H1 (cell line): Measurements from ENCODE around the gene ENKUR. TPM values are rescaled to one million over a fixed set of nuclear protein-coding genes. Genes with fewer than 3 reads are reported as not detected.

Experiments used
- CTCF ChIA-PET: fragments of 300-600 bp; sonication (Branson Sonifier 250); formaldehyde crosslinking; loops from one replicate; lab custom pipeline; 2021; ENCODE audit not compliant: partially characterized antibody; lab: Charles Lee
- POLR2A ChIA-PET: fragments of 300-600 bp; sonication (Branson Sonifier 250); formaldehyde crosslinking; loops from one replicate; lab custom pipeline; 2021; ENCODE audit warnings: inconsistent platforms; ENCODE audit not compliant: partially characterized antibody; lab: Charles Lee
- DNase-seq, 2 experiments: peaks; one replicate each; pipeline versions ENCODE4 v3.0.0 to v3.0.0-alpha.2; 2010 to 2022; ENCODE audit warnings: low spot score in 2 of 2, low read depth in 1 of 2, mixed read lengths in 1 of 2
- FAIRE-seq: peaks from 2 replicates; lab custom pipeline; 2011; peaks lifted over from hg19 to GRCh38; lab: Jason Lieb, UNC
- H2AFZ ChIP-seq: 2 replicates; pipeline ENCODE4 v1.8.1; 2012; ENCODE audit warnings: low read length, inconsistent platforms
- H2AK5ac ChIP-seq: 2 replicates; pipeline ENCODE4 v1.6.1; 2013; ENCODE audit warnings: low read depth, low read length
- H2BK120ac ChIP-seq: replicated peaks from 2 replicates; pipeline ENCODE3; 2013; ENCODE audit warnings: low read depth, low read length, inconsistent platforms
- H2BK12ac ChIP-seq: 2 replicates; pipeline ENCODE4 v1.6.1; 2013; ENCODE audit warnings: low read depth, low read length
- H2BK15ac ChIP-seq: 2 replicates; pipeline ENCODE4 v1.6.1; 2013; ENCODE audit warnings: low read length
- H2BK20ac ChIP-seq: 2 replicates; pipeline ENCODE4 v1.6.1; 2013; ENCODE audit warnings: low read length
- H2BK5ac ChIP-seq: 2 replicates; pipeline ENCODE4 v1.6.1; 2013; ENCODE audit warnings: low read depth, low read length
- H3K14ac ChIP-seq: 2 replicates; pipeline ENCODE4 v1.6.1; 2013; ENCODE audit warnings: inconsistent platforms; ENCODE audit not compliant: insufficient read length
- H3K18ac ChIP-seq: 2 replicates; pipeline ENCODE4 v1.6.1; 2013; ENCODE audit warnings: low read length; ENCODE audit errors: extremely low read depth
- H3K23ac ChIP-seq: 2 replicates; pipeline ENCODE4 v1.6.1; 2013; ENCODE audit warnings: inconsistent platforms; ENCODE audit not compliant: insufficient read length
- H3K23me2 ChIP-seq: 2 replicates; pipeline ENCODE4 v1.6.1; 2013; ENCODE audit warnings: low read depth, low read length
- H3K27ac ChIP-seq: 2 replicates; pipeline ENCODE4 v1.6.1; 2011; ENCODE audit warnings: low read depth, low read length, inconsistent platforms
- H3K27me3 ChIP-seq, 4 experiments: replicated peaks in 1 of 4; 1 replicate in 1 of 4; 2 replicates in 3 of 4; pipeline versions ENCODE4 v1.6.1 to v1.8.1; 2011 to 2013; ENCODE audit warnings: low read length in 3 of 4, mild to moderate bottlenecking in 3 of 4, inconsistent platforms in 2 of 4, mixed read lengths in 2 of 4, moderate library complexity in 1 of 4; ENCODE audit not compliant: control insufficient read depth in 3 of 4, insufficient read depth in 3 of 4; ENCODE audit errors: extremely low read depth in 1 of 4
- H3K36me3 ChIP-seq, 4 experiments: 2 replicates each; pipeline versions ENCODE4 v1.6.1 to v1.8.1; 2011 to 2013; ENCODE audit warnings: mild to moderate bottlenecking in 4 of 4, low read length in 3 of 4, moderate library complexity in 2 of 4, control low read depth in 1 of 4, inconsistent platforms in 1 of 4; ENCODE audit not compliant: insufficient read depth in 4 of 4, control insufficient read depth in 2 of 4
- H3K4ac ChIP-seq: replicated peaks from 2 replicates; pipeline ENCODE3; 2013; ENCODE audit warnings: low read length, low read depth, mixed read lengths, inconsistent platforms; ENCODE audit not compliant: insufficient read length
- H3K4me1 ChIP-seq, 4 experiments: replicated peaks in 1 of 4; 1 replicate in 1 of 4; 2 replicates in 3 of 4; pipeline versions ENCODE4 v1.6.1 to v1.8.1; 2011 to 2013; ENCODE audit warnings: low read length in 3 of 4, inconsistent platforms in 2 of 4, mixed read lengths in 1 of 4; ENCODE audit not compliant: insufficient read depth in 4 of 4, control insufficient read depth in 3 of 4
- H3K4me2 ChIP-seq, 2 experiments: 2 replicates each; pipeline versions ENCODE4 v1.6.1 to v1.8.1; 2011 to 2013; ENCODE audit warnings: low read depth in 2 of 2, low read length in 2 of 2, control low read depth in 1 of 2, inconsistent platforms in 1 of 2, mild to moderate bottlenecking in 1 of 2; ENCODE audit not compliant: insufficient read depth in 1 of 2
- H3K4me3 ChIP-seq, 4 experiments: fragments of 200-600, 300-600 bp in 1 of 4; sonication (generic), shearing (Covaris generic), sonication (Bioruptor Twin) in 1 of 4; 2 replicates each; pipeline versions ENCODE4 v1.5.1 to v1.8.1; 2011 to 2016; ENCODE audit warnings: low read length in 4 of 4, low read depth in 3 of 4, control low read depth in 2 of 4, inconsistent platforms in 2 of 4, mild to moderate bottlenecking in 2 of 4, mixed read lengths in 1 of 4, moderate library complexity in 1 of 4; ENCODE audit not compliant: insufficient read depth in 2 of 4; ENCODE audit errors: extremely low read depth in 1 of 4
- H3K56ac ChIP-seq: replicated peaks from 2 replicates; pipeline ENCODE3; 2013; ENCODE audit warnings: low read depth, mild to moderate bottlenecking, mixed read lengths, low read length, inconsistent platforms; ENCODE audit not compliant: insufficient read length
- H3K79me1 ChIP-seq: 2 replicates; pipeline ENCODE4 v1.6.1; 2013; ENCODE audit warnings: low read depth, low read length, control low read depth
- H3K79me2 ChIP-seq, 2 experiments: 2 replicates each; pipeline versions ENCODE4 v1.6.1 to v1.8.1; 2012 to 2013; ENCODE audit warnings: low read length in 2 of 2, mild to moderate bottlenecking in 2 of 2, inconsistent platforms in 1 of 2; ENCODE audit not compliant: insufficient read depth in 2 of 2, control insufficient read depth in 1 of 2
- H3K9ac ChIP-seq, 4 experiments: replicated peaks in 1 of 4; 1 replicate in 1 of 4; 2 replicates in 3 of 4; pipeline versions ENCODE4 v1.6.1 to v1.8.1; 2011 to 2013; ENCODE audit warnings: low read depth in 3 of 4, low read length in 3 of 4, control low read depth in 2 of 4, mild to moderate bottlenecking in 2 of 4, moderate library complexity in 2 of 4, inconsistent platforms in 1 of 4; ENCODE audit errors: extremely low read depth in 1 of 4
- H3K9me3 ChIP-seq, 2 experiments: 2 replicates each; pipeline versions ENCODE4 v1.6.1 to v1.8.1; 2012 to 2013; ENCODE audit warnings: mild to moderate bottlenecking in 2 of 2, moderate library complexity in 2 of 2, control low read depth in 1 of 2, inconsistent platforms in 1 of 2, low read depth in 1 of 2, low read length in 1 of 2, mixed read lengths in 1 of 2; ENCODE audit not compliant: insufficient read depth in 2 of 2
- H4K20me1 ChIP-seq, 2 experiments: replicated peaks in 1 of 2; 2 replicates each; pipeline versions ENCODE3 to v1.8.1; 2011 to 2013; ENCODE audit warnings: inconsistent platforms in 2 of 2, low read length in 2 of 2, mild to moderate bottlenecking in 1 of 2; ENCODE audit not compliant: insufficient read depth in 2 of 2, control insufficient read depth in 1 of 2
- H4K5ac ChIP-seq: 2 replicates; pipeline ENCODE4 v1.6.1; 2013; ENCODE audit warnings: low read length, low read depth, mixed read lengths, inconsistent platforms; ENCODE audit not compliant: insufficient read length
- H4K8ac ChIP-seq: 2 replicates; pipeline ENCODE4 v1.8.0; 2013; ENCODE audit warnings: mild to moderate bottlenecking, moderate library complexity, low read length, inconsistent platforms; ENCODE audit not compliant: insufficient read depth; ENCODE audit errors: extremely low read depth
- H4K91ac ChIP-seq: replicated peaks from 2 replicates; pipeline ENCODE3; 2013; ENCODE audit warnings: low read length, mixed read lengths, inconsistent platforms; ENCODE audit not compliant: insufficient read length
- SP1 ChIP-seq: IDR thresholded peaks from 2 replicates; pipeline ENCODE4 v1.6.1; 2011; ENCODE audit warnings: low read depth, low read length
- TBP ChIP-seq: IDR thresholded peaks from 2 replicates; pipeline ENCODE4 v1.6.1; 2011; ENCODE audit warnings: low read depth, low read length, improper control_type of control experiment
- WGBS, 2 experiments: shearing (Covaris generic) in 1 of 2; methylation state at CpG; one replicate each; pipeline versions ENCODE4 v1.1.6 to v1.1.7; 2013 to 2015; ENCODE audit warnings: low lambda C conversion rate in 2 of 2, mixed read lengths in 2 of 2, inconsistent platforms in 1 of 2, low coverage in 1 of 2, missing lambda C conversion rate in 1 of 2; ENCODE audit not compliant: insufficient replicate concordance in 2 of 2, insufficient coverage in 1 of 2, insufficient read length in 1 of 2; ENCODE audit errors: extremely low coverage in 1 of 2, missing lambda C conversion rate in 1 of 2; 5-methylcytosine and 5-hydroxymethylcytosine counted together
- polyA plus RNA-seq, 7 experiments: library from polyadenylated mRNA; depleted of rRNA in 3 of 7; stranded (reverse) in 5 of 7; unstranded in 2 of 7; fragments of >200 nt in 5 of 7; fragments of 200-250 nt in 2 of 7; gene quantifications; 1 replicate in 5 of 7; 2 replicates in 1 of 7; 4 replicates in 1 of 7; pipeline versions ENCODE4 v1.2.1 to v1.2.3, GENCODE V29; 2011 to 2013; ENCODE audit warnings: missing spikeins in 2 of 7, mixed read lengths in 2 of 7
- total RNA-seq: library from RNA; stranded (reverse); fragmentation: NEBNext Ultra II Directional; extraction: Animal tissue kit (Norgen Biotek cat#: 25700); gene quantifications from 2 replicates; pipeline ENCODE4 v1.2.1, GENCODE V29; 2021

The ENKUR gene
- total and polyA plus RNA-seq, 2 of the 8 experiments (the other 6 are each of a cell fraction or from before 2014, with no cell fraction given), result not detected

DNA sequence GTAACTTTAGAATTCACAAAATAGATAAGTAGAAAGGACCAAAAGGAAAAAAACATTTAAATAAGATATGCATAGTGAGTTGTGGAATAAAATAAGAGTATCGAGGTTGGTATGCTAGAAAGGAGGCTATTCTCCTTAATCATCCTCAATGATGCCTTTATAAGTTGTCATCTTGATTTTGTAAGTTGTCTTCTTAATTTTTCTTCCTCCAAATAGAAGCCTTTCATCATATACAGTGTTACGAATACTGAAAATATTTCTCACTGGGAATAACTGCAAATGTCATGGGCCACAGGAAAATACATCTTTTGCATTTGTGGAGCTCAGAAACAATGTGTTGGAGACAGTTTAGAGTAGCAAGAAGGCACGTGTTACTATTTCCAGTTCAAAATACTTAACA is 32.0 kb downstream of the ENKUR start:
- no peaks in the 10 kb centered on the region for H3K9me3 ChIP-seq
- 90% methylated on average over 3 of the region's 3 CpGs; no CpG with 5 or more reads in 1 of the 2 experiments for WGBS, 2 experiments
- H2BK20ac ChIP-seq, result no peak overlapping the region
- H4K20me1 ChIP-seq, result no peaks in the 10 kb centered on the region
- H4K5ac ChIP-seq, result no peak overlapping the region
- no peak overlapping the region for H4K8ac ChIP-seq
- no peak overlapping the region for H3K23ac ChIP-seq
- FAIRE-seq (no peak), DNase-seq (no peak)
- no peaks in the 10 kb centered on the region for H3K79me1 ChIP-seq
- no peaks in the 10 kb centered on the region for H3K4me1 ChIP-seq
- H3K56ac ChIP-seq, result no peak overlapping the region
- no peak overlapping the region for H3K4me2 ChIP-seq
- H2BK5ac ChIP-seq, result no peak overlapping the region
- no peak overlapping the region for H3K9ac ChIP-seq
- no peak overlapping the region for H2AFZ ChIP-seq
- no peak overlapping the region for H3K4ac ChIP-seq
- ChIA-PET POLR2A (no interaction called here), CTCF (interaction anchor here (0.9 kb wide), 1 partner anchor 15 kb away, joined by 3 read pairs; no protein-coding TSS in a partner anchor)
- no peaks in the 10 kb centered on the region for H3K79me2 ChIP-seq
- no peak overlapping the region for H3K18ac ChIP-seq
- no peaks in the 10 kb centered on the region for H3K36me3 ChIP-seq
- H2BK12ac ChIP-seq, result no peak overlapping the region
- H3K14ac ChIP-seq, result no peak overlapping the region
- H2BK15ac ChIP-seq, result no peak overlapping the region
- H3K4me3 ChIP-seq, result no peak overlapping the region
- H3K23me2 ChIP-seq, result no peaks in the 10 kb centered on the region
- no peak overlapping the region for H2AK5ac ChIP-seq
- H2BK120ac ChIP-seq, result no peak overlapping the region
- no peaks in the 10 kb centered on the region for H3K27me3 ChIP-seq
- no peak overlapping the region for H3K27ac ChIP-seq
- no peak overlapping the region for H4K91ac ChIP-seq
- TF ChIP-seq TBP, result no peak
- TF ChIP-seq SP1, result no peak
